ENCODE data around the gene SLC1A7.

GRCh38 chr1:53155534-53155933 is 13.1 kb upstream of the SLC1A7 start:
- TF ChIP-seq CTCF (IDR thresholded peaks at IDR 0.05; ENCODE audit: insufficient read depth, low read length, poor library complexity, severe bottlenecking) (no peak), EZH2phosphoT487 (conservative IDR thresholded peaks at IDR 0.05; ENCODE audit: low read length) (no peak)
